DOHH2 (cell line): ENCODE measurements around the gene TVP23C.
"Not testable (repeated sequence)": the region's sequence is repeated elsewhere in the genome, so short reads cannot be mapped to it uniquely, and the experiment has no call there.

Experiments
- EZH2phosphoT487 ChIP-seq: fragments of 200-600 bp; sonication (generic); IDR thresholded peaks from 2 replicates; pipeline ENCODE4 v1.6.1; 2017; ENCODE audit warnings: borderline replicate concordance, mild to moderate bottlenecking, antibody characterized with exemption, low read length, moderate library complexity, mixed read lengths
- TF ChIP-seq, protein P1 (sequence below): fragments of 200-600 bp; sonication (generic); IDR thresholded peaks from one replicate; pipeline ENCODE4 v1.5.1; 2014; ENCODE audit warnings: antibody characterized with exemption, mild to moderate bottlenecking, low read depth, low read length; ENCODE audit not compliant: poor library complexity, severe bottlenecking

DNA sequence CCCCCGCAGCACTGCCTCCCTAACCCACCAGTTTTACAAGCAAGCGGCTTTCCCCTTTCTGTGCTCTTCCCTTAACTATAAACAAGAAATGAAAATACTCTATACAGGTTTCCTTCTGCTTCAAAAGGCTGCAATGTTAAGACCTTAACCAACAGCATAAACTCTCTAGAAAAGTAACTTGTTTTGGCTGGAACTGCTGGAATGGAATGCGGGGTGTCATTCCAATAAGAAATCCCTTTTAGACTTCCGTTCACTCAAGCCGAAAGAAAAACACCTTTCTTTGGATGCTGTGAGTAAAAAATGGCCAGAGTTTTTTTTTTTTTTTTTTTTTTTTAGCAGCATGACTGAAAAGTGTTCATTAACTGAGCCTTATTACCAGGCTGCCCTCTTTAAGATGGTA, 28.7 kb upstream of the TVP23C start:
- TF ChIP-seq, protein P1, sequence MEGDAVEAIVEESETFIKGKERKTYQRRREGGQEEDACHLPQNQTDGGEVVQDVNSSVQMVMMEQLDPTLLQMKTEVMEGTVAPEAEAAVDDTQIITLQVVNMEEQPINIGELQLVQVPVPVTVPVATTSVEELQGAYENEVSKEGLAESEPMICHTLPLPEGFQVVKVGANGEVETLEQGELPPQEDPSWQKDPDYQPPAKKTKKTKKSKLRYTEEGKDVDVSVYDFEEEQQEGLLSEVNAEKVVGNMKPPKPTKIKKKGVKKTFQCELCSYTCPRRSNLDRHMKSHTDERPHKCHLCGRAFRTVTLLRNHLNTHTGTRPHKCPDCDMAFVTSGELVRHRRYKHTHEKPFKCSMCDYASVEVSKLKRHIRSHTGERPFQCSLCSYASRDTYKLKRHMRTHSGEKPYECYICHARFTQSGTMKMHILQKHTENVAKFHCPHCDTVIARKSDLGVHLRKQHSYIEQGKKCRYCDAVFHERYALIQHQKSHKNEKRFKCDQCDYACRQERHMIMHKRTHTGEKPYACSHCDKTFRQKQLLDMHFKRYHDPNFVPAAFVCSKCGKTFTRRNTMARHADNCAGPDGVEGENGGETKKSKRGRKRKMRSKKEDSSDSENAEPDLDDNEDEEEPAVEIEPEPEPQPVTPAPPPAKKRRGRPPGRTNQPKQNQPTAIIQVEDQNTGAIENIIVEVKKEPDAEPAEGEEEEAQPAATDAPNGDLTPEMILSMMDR = not testable (repeated sequence)
- not testable (repeated sequence) for TF ChIP-seq EZH2phosphoT487
